Spinal cord (tissue), 10 donors: ENCODE measurements around the gene RYR1. TPM values are rescaled to one million over a fixed set of nuclear protein-coding genes. Genes with fewer than 3 reads are reported as not detected.
"Not testable (repeated sequence)": the region's sequence is repeated elsewhere in the genome, so short reads cannot be mapped to it uniquely, and the experiment has no call there.

Experiments used
- DNase-seq, 6 donors: peaks; one replicate each; pipeline versions ENCODE4 v3.0.0 to v3.0.0-alpha.2; 2013 to 2015; ENCODE audit warnings: low spot score in 6 of 6, low read depth in 4 of 6
- H3K27ac ChIP-seq: one replicate; pipeline ENCODE4 v1.5.1; 2013; ENCODE audit warnings: low read depth, low read length, control low read depth
- H3K27me3 ChIP-seq: one replicate; pipeline ENCODE4 v1.6.1; 2013; ENCODE audit warnings: low read length; ENCODE audit not compliant: control insufficient read depth, insufficient read depth
- H3K36me3 ChIP-seq: one replicate; pipeline ENCODE4 v1.6.1; 2013; ENCODE audit warnings: low read length; ENCODE audit not compliant: control insufficient read depth, insufficient read depth
- H3K4me1 ChIP-seq: one replicate; pipeline ENCODE4 v1.6.1; 2013; ENCODE audit warnings: low read length; ENCODE audit not compliant: control insufficient read depth, insufficient read depth
- H3K4me3 ChIP-seq: one replicate; pipeline ENCODE4 v1.5.1; 2013; ENCODE audit warnings: low read depth, low read length, control low read depth
- H3K9me3 ChIP-seq: one replicate; pipeline ENCODE4 v1.6.1; 2013; ENCODE audit warnings: low read length; ENCODE audit not compliant: control insufficient read depth, insufficient read depth
- WGBS: methylation state at CpG from one replicate; pipeline ENCODE4 v1.1.5; 2013; ENCODE audit warnings: missing lambda C conversion rate; ENCODE audit not compliant: insufficient coverage; 5-methylcytosine and 5-hydroxymethylcytosine counted together
- polyA plus RNA-seq, 2 donors: library from polyadenylated mRNA; unstranded; fragments of 120-200 nt; gene quantifications; one replicate each; pipeline ENCODE4 v1.2.1, GENCODE V29; 2013; ENCODE audit not compliant: insufficient read length in 2 of 2
- total RNA-seq, 2 donors: library from RNA; depleted of rRNA in 1 of 2; stranded (reverse); fragments of 120-200 nt in 1 of 2; fragments of >200 nt in 1 of 2; gene quantifications; one replicate each; pipeline versions ENCODE4 v1.2.3 to v1.2.4, GENCODE V29; 2013 to 2014
- donor health status: healthy.

Gene RYR1
- total and polyA plus RNA-seq, 4 donors = 6.0 to 15.1 (median 10.5) TPM

DNA sequence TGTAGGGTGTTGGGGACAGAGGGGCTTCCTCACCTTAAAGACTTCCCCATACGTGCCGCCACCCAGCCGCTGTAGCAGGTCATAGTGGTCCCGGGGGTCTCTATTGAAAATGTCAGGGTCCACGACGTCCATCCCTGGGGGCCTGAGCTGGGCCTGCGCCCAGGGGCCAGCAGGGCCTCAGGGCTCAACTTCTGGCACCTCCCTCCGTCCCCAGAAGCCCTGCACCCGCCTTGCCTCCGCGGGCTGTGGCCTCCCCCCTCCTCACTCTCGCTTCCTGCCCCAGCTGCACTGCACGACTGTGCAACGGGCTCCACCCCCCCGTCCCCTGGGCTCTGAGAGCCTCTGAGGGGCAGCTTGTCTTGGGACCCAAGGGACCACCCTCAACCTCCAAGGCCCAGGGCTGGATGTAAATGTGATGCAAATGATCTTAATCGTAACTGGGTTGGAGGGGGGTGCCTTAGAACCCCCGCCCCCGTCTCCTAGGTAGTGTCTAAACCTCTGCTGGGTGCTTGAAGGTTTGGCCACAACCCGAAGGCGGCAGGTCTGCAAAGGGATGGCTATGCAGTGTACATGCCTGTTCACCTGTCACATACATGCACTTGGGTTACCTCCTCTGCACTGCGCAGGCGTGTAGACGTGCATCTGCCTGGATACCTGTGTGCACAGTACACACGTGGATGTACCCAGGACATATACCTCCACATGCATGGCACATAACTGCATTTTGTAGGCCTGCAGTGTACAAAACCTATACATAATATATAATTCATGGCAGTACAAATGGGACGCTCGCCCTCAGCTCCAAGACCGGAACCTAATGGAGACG lies 184.5 kb downstream of the RYR1 start, which contains the start of gene MAP4K1:
Gene MAP4K1 (minus strand): TSS at position 190 of the 826 bp plus-strand sequence. CDS start 58 bp downstream, at position 132.
- peak in 2 of 6 donors; percentile 5 to 86 for DNase-seq
- no peaks in the 10 kb centered on the region for H3K27me3 ChIP-seq

DNA sequence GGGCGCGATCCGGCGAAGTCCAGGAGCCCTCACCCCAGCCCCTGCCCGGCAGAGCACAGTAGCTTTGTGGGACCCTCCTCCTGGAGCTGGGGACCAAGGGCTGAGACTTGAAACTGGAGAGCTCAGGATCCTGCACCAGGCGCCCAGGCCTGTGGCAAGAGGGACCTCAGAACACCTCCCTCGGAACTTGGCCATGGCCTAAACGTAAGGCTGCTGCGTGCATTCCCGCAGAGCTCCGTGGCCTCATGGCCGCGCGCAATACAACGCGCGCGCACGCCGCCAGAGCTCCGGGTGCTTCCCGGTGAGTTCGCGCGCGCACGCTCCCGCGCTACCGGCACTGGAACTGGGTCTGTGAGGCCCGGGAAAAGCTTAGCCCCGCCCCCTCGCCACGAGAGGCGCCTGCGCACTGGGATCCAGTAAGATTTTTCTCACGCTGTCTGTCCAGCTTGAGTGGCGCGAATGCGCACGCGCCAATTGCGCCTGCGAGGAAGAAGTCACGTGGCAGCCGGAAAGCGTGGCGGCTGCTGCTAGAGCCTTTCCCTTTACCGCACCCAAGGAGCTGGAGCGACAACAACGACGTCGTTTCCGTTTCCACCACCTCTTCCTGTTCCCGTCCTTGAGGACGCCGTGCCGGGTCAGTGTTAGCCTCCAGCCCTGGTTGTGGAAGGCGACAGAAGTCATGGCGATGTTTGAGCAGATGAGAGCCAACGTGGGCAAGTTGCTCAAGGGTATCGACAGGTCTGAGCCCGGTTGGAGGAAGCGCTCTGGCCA lies 185.3 kb downstream of the RYR1 start, which contains the start of gene EIF3K:
Gene EIF3K (plus strand): TSS at position 599 of the 771 bp plus-strand sequence. CDS start 81 bp downstream, at position 680.
- H3K9me3 ChIP-seq = no peaks in the 10 kb centered on the region
- DNase-seq = peak; percentile 99 to 100 (median 100)
- H3K4me1 ChIP-seq = peaks cover 24% of the 10 kb centered on the region
- H3K4me3 ChIP-seq = peak within 1 kb of the TSS; percentile 99
- H3K27me3 ChIP-seq = no peaks in the 10 kb centered on the region
- peaks cover 25% of the 10 kb centered on the region for H3K36me3 ChIP-seq
- H3K27ac ChIP-seq = peak within 1 kb of the TSS; percentile 86
- WGBS = under 1% methylated on average over 57 of the region's 64 CpGs

More for the DNA sequence above, 184.5 kb downstream of the RYR1 start, which contains the start of gene MAP4K1:
- Histone ChIP-seq H3K4me3 (peak within 1 kb of the TSS; percentile 99), H3K36me3 (peaks cover 23% of the 10 kb centered on the region), H3K9me3 (no peaks in the 10 kb centered on the region), H3K4me1 (peaks cover 24% of the 10 kb centered on the region), H3K27ac (peak within 1 kb of the TSS; percentile 86)
- WGBS = 33% methylated on average over 23 of the region's 28 CpGs

DNA sequence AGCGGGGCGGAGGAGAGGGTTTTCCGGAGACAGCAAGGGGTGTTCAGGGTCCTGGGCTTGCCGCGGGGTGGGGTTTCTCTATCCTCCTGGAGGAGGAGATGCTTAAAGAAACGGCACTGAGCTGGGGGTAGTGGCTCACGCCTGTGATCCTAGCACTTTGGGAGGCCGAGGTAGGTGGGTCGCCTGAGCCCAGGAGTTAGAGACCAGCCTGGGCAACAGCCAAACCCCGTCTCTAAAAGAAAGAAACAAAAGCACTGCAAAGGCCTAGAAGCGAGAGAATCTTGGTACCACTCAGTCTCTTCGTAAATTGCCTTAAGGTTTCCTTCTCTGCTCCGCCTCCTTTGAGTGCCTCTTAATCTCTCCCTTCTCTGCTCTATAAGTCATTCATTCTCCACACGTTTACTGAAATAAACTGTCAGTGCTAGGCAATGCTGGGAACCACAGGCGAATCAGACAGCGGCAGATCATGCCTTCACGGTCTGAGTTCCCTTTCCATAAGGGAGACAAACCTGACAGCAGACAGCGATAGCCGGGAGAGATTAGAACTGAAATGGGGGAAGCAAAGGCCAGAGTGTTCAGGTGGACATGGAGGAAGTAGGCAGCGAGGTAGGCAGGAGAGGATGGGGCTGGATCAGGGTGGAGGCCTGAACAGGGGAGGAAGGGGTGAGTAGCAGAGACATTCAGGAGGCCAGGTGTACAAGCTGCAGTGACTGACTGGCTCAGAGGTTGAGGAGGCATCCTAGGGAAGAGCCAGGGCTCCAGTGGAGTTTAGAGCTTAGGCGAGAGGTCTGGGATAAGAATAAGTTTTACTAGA lies 186.1 kb downstream of the RYR1 start:
- DNase-seq = no peak
- 22% methylated on average over 20 of the region's 21 CpGs for WGBS
- Histone ChIP-seq H3K4me1 (peaks cover 24% of the 10 kb centered on the region), H3K27ac (peak overlapping the region; percentile 82), H3K36me3 (peaks cover 33% of the 10 kb centered on the region), H3K4me3 (peak overlapping the region; percentile 99), H3K9me3 (no peaks in the 10 kb centered on the region), H3K27me3 (no peaks in the 10 kb centered on the region)

DNA sequence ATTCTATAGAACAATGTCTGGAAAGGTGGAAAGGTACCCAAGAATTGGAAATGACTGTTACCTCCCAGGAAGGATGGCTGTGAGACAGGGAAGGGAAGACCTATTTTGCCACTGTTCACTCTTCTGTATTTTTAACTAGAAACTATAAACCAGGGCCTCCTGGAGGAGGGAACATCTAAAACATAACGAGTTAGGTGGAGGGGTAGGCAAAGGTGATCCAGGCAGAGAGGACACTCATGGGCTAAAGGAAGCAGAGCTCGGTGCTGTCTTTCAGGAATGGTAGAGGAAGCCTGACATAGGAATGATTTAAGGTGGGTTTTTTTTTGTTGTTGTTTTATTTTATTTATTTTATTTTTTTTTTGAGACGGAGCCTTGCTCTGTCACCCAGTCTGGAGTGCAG lies 191.3 kb downstream of the RYR1 start:
- 88% methylated on average over 1 of the region's 3 CpGs for WGBS
- Histone ChIP-seq H3K27ac (no peak overlapping the region), H3K36me3 (peaks cover 79% of the 10 kb centered on the region)

DNA sequence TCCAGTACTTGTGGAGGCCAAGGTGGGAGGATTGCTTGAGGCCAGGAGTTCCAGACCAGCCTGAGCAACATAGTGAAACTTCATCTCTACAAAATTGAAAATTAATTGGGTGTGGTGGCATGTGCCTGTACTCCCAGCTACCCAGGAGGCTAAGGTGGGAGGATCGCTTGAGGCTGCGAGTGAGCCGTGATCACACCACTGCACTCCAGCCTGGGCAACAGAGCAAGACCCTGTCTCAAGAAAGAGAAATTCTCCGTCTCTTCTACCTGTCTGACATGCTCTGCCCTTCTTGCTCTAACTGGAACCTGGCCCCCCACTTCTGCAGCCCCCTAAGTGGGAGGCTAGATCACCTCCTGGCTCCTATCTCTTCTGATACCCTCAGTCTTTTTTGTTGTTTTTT lies 192.9 kb downstream of the RYR1 start:
- no peak overlapping the region for H3K27ac ChIP-seq
- H3K9me3 ChIP-seq = no peaks in the 10 kb centered on the region
- no peak for DNase-seq
- H3K4me1 ChIP-seq = no peaks in the 10 kb centered on the region
- peaks cover 79% of the 10 kb centered on the region for H3K36me3 ChIP-seq
- no peak overlapping the region for H3K4me3 ChIP-seq
- 100% methylated on average over 3 of the region's 4 CpGs for WGBS
- H3K27me3 ChIP-seq = no peaks in the 10 kb centered on the region

More for the DNA sequence above, 191.3 kb downstream of the RYR1 start:
- no peak for DNase-seq
- no peak overlapping the region for H3K4me3 ChIP-seq
- peaks cover 6% of the 10 kb centered on the region for H3K4me1 ChIP-seq
- no peaks in the 10 kb centered on the region for H3K9me3 ChIP-seq
- no peaks in the 10 kb centered on the region for H3K27me3 ChIP-seq

DNA sequence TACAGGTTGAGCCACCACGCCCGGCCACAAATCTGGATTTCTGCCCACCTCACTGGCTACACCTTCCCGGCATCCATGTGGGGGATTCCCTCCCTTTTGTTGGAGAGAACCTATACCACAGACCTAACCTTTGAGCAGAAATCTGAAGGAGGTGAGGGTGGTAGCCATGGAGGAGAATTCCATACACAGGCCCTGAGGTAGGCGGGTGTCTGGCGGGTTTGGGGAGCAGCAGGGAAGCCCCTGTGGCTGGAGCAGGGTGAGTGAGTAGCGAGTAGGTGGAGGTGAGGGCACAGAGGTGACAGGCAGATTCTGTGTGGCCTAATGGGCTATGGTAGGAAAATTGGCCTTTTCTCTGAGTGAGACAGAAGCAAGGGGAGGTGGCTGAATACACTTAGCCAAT lies 196.1 kb downstream of the RYR1 start:
- DNase-seq = no peak
- Histone ChIP-seq H3K9me3 (no peaks in the 10 kb centered on the region), H3K27me3 (no peaks in the 10 kb centered on the region), H3K27ac (no peak overlapping the region), H3K36me3 (peaks cover 80% of the 10 kb centered on the region), H3K4me3 (no peak overlapping the region), H3K4me1 (no peaks in the 10 kb centered on the region)
- WGBS = 96% methylated on average over 3 of the region's 6 CpGs

DNA sequence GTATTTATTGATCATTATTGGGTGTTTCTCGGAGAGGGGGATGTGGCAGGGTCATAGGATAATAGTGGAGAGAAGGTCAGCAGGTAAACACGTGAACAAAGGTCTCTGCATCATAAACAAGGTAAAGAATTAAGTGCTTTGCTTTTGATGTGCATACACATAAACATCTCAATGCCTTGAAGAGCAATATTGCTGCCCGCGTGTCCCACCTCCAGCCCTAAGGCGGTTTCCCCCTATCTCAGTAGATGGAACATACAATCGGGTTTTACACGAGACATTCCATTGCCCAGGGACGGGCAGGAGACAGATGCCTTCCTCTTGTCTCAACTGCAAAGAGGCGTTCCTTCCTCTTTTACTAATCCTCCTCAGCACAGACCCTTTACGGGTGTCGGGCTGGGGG lies 197.8 kb downstream of the RYR1 start:
- not testable (repeated sequence) for DNase-seq

DNA sequence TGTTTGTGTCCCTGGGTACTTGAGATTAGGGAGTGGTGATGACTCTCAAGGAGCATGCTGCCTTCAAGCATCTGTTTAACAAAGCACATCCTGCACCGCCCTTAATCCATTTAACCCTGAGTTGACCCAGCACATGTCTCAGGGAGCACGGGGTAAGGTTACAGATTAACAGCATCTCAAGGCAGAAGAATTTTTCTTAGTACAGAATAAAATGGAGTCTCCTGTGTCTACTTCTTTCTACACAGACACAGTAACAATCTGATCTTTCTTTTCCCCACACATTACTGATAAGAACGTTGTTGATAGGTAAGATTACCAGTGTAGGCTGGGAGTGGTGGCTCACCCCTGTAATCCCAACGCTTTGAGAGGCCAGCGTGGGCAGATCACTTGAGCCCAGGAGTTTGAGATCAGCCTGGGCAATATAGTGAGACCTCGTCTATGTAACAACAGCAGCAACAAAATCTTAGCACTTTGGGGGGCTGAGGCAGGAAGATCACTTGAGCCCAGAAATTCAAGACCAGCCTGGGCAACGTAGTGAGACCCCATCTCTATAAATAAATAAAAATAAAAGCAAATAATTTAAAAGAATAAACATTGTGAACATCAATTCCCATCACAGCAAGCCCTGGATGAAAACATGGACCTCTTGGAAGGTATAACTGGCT lies 198.5 kb downstream of the RYR1 start:
- H3K4me1 ChIP-seq, H3K27me3 ChIP-seq, DNase-seq, H3K4me3 ChIP-seq, H3K27ac ChIP-seq, H3K9me3 ChIP-seq: not testable (repeated sequence)
- H3K36me3 ChIP-seq = peaks cover 79% of the 10 kb centered on the region
- WGBS = no CpG with 5 or more reads among the region's 7 CpGs

More for the DNA sequence above, 197.8 kb downstream of the RYR1 start:
- H3K4me3 ChIP-seq, H3K27ac ChIP-seq, H3K9me3 ChIP-seq, H3K27me3 ChIP-seq, H3K4me1 ChIP-seq: not testable (repeated sequence)
- H3K36me3 ChIP-seq = peaks cover 81% of the 10 kb centered on the region
- 70% methylated on average over 6 of the region's 11 CpGs for WGBS
